Activated effector memory CD4-positive, alpha-beta T cell treated with anti-CD3 and anti-CD28 coated beads, Interleukin-2, amount 50 U/mL, for 16 hours (primary cell): ENCODE results near the gene KRT76.

Experiments
- DNase-seq: peaks from one replicate; pipeline ENCODE4 v3.0.0-alpha.2; 2020

KRT76 gene

DNA sequence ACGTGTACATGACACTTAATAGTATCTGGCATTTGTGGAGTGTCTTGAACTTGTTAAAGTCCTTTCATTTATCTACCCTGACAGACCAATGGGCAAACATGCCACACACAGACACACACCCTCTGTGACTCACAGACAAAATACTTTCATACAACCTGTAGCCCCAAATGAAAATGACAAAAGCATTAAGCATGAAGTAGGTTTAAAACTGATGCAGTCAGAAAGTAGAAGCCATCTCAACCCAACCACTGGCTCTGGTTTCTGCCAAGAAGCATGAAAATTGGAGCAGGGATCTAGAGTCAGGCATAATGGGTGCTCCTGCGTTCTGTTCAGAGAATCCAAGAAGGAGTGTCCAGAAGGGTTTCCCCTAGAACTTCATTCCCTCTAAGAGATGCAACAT is 50.7 kb downstream of the KRT76 start:
- no peak for DNase-seq

- DNase-seq = no peak
These were observed 52.8 kb downstream of the KRT76 start for GRCh38 chr12:52724384-52724783.

DNA sequence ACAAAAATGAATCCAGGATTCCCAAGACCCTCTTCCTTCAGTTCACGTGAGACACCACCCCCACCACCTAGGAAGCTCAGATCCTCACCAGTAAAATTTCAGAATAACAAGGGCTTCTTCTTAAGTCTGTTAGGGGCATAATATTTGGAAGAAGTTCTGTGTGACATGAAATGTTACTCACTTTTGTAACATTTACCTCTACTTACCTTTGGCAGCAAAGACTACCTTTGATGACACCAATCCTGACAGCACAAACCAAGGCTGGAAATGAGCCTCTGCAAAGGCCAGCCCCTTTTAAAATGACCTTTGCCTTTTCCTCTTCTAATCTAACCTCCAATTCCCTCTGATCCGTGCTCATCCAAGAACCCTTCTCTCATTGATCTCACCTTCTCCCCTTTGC is 54.5 kb downstream of the KRT76 start:
- DNase-seq = no peak

DNA sequence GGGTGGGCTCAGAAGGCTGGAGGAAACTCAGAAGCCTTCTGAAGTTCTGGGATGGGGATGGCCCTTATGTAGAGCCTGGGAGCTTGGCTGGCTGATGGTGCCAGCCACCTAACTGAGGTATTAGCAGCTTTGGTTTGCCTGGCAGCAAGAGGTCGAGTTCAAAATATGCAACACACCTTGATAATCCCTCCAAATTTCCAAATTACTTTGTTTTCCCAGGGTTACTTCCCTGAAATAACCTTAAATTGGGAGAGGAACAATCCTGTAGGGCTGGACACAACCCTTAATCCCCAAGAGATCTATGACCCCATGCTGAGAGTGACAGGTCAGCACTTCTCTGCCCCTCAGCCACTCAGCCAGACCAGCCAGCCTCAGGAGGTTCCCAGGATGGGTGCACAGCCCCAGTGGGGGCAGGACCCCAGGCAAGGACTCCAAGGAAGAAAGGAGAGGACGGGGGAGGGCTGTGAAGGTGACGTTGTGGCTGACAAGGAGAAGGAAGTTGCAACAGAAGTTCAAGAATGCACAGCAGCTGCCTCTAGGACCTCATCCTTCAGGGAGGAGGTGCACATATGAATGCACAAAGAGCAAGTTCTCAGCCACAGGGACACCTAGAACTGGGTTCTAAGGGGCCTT is 55.2 kb downstream of the KRT76 start:
- DNase-seq = no peak

DNA sequence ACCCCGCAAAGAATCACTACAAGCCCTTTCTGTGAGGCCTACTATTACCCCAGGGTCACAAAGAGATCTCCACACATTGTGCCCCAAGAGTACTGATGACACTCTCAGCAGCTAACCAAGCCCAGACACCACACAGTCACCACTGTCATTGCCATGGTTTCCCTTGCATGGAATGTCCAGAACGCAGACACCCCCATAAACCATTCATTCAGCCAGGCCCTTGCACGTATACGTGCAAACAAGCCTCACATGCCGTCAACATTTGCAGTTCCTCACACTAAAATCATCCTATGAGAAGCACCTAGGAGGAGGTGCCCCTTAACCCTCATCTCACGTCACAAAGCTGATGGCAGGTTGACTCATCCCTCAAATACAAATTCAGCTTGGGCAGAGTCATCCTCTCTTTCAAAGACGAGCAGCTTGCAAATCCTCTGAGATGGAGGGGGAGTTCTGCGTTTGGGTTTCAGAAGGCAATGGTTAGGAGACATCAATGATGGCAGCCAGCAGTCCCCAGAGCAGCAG is 56.7 kb downstream of the KRT76 start:
- no peak for DNase-seq
